Measurements from ENCODE around the gene TMEM212.
"Not testable (repeated sequence)": the region's sequence is repeated elsewhere in the genome, so short reads cannot be mapped to it uniquely, and the experiment has no call there.

The TMEM212 gene

GRCh38 chr3:171813278-171813896, 29.8 kb upstream of the TMEM212 start:
- DNase-seq (ENCODE audit: low read depth in 2 of 2) = no peak

GRCh38 chr3:171813897-171814460, 29.2 kb upstream of the TMEM212 start:
- DNase-seq (ENCODE audit: low read depth in 2 of 2) = peak; percentile 13 to 29

DNA sequence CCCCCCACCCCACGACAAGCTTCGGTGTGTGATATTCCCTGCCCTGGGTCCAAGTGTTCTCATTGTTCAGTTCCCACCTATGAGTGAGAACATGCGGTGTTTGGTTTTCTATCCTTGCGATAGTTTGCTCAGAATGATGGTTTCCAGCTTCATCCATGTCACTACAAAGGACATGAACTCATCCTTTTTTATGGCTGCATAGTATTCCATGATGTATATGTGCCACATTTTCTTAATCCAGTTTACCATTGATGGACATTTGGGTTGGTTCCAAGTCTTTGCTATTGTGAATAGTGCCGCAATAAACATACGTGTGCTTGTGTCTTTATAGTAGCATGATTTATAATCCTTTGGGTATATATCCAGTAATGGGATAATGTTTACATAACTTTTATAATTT, 28.5 kb upstream of the TMEM212 start:
- not testable (repeated sequence) for DNase-seq (ENCODE audit: low read depth in 2 of 2)

GRCh38 chr3:171815973-171816595, 27.1 kb upstream of the TMEM212 start:
- no peak for DNase-seq (ENCODE audit: low read depth in 2 of 2)

DNA sequence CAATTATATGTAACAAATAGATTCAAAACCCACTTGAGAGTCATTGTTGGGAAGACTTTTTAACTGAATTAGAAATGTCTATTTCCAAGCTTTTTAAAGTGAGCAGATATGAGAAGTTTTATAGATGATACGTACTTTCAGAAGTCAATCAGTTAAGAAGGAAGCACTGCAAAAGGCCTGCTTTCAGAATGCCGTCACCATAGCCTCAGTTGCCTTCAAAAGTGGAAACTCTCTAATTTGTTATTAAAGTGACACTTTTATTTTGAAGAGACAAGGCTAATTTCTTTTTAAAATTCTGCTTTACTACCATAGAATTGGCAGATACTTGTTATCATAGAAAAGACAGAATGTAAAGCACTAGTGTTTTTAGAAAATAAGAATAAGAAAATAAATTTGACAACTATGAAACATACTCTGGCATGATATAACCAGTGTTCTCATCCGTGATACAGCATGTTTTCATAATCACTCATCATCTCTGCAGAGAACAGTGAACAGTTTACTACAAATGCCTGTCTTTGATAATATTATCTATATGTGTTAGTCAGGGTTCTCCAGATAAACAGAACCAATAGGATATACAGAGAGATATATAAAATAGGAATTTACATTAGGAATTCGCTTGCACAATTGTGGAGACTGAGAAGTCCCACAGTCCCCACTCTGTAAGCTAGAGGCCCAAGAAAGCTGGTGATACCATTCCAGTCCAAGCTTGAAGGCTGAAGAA, 25.9 kb upstream of the TMEM212 start:
- DNase-seq (ENCODE audit: low read depth in 2 of 2) = no peak

DNA sequence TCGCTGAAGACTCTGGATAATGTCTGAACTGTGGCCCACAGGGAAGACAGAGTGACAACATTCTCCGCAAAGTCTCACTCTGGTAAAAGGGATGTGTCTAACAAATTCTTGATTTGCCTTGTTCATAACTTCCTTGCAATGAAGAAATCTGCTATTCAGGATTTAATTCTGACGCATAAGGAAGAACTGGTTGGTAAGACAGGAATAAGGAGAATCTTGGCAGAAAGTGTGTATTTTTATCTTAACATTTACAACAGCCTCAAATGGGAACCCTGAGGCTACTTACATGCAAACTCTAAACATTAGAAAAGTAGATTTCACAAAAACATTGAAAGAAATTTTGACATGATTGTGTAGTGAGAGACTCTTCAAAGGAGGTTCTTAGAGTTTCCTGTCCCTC, 22.1 kb upstream of the TMEM212 start:
- no peak for DNase-seq (ENCODE audit: low read depth in 2 of 2)

- no peak for DNase-seq (ENCODE audit: low read depth in 2 of 2)
Observed at GRCh38 chr3:171821778-171822358, 21.3 kb upstream of the TMEM212 start.

- no peak for DNase-seq (ENCODE audit: low read depth in 2 of 2)
Observed at GRCh38 chr3:171822431-171823106, 20.6 kb upstream of the TMEM212 start.

- DNase-seq (ENCODE audit: low read depth in 2 of 2) = no peak
Observed at GRCh38 chr3:171824116-171824515, 19.0 kb upstream of the TMEM212 start.

GRCh38 chr3:171824824-171825221, 18.3 kb upstream of the TMEM212 start:
- DNase-seq (ENCODE audit: low read depth in 2 of 2) = no peak

GRCh38 chr3:171825222-171825828, 17.8 kb upstream of the TMEM212 start:
- DNase-seq (ENCODE audit: low read depth in 2 of 2) = no peak

DNA sequence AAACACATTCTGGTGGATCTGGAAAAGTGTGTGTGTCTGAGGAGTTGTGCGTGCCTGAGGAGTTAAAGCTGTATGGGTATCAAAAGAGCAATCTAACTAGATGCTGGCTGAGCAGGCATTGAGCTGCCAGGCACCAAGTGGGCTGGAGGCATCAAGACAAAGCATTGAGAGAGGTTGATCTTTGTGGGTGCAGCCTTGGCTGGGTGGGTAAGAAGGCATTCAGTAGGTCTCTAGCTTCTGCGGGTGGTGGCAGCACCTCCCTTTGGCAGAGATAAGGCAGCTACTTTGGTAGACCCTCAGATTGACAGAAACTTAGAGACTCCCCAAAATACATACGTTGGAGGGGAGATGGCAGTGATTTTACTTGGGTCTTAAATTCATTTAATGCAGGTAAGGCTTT, 15.8 kb upstream of the TMEM212 start:
- no peak for DNase-seq (ENCODE audit: low read depth in 2 of 2)

DNA sequence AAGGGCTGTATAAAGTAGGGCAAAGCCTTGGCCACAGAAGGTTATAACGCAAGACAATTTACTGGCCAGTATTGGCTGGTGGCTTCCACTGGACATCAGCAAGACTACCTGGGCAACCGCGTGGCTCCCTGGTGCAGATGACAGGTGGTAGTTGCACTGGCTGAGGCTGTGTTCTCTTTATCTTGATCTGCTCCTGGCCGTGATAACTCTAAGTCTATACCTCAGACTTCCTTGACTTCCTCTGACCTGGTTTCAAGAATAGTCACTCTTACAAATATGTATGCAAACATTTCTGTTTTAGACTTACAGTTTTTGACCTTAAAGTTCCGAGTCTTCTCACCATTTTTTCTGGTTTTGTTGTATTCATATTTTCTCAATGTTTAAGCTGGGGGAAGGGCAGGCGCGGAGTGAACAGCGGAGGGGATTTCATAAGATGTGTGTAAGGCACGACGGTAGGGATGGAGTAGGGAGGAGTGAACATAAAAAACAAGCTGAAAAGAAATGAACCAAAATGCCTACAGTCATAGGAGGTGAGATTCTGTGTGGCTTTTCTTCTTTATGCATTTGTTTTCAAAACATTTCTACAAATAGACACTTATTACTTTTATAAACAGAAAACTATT, 15.2 kb upstream of the TMEM212 start:
- no peak for DNase-seq (ENCODE audit: low read depth in 2 of 2)

GRCh38 chr3:171828902-171829770, 14.0 kb upstream of the TMEM212 start:
- no peak for DNase-seq (ENCODE audit: low read depth in 2 of 2)

DNA sequence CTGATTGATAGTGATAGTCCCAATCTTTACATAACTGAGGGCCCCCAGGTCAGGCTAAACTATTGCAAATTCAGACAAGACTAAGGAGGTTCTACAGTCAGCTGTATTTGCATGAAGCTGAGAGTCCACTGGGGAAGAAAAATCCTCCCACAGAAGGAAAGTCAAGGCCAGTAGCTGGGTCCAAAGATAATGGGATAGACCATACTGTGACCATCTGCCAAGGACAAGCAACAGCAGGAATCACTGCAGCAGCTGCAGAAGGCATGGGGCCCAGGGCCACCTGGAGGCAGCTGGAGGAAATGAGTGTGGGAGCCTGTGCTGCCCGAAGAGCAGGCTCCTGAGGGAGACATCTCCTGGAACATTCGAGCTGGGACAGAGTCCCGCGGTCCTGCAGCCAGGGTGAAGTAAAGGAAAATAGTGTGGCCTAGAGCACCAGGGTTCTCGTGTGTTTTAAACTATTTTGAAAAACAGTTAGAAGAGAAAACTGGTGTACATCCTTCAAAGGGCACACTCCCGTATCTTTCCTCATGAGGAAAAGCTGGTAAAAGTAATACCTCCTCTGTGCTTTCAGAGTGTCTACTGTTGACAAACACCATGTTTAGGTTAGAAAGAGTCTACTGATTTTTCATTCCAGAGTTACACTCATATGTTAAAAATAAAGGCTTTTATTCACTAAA, 13.2 kb upstream of the TMEM212 start:
- DNase-seq (ENCODE audit: low read depth in 2 of 2) = no peak

DNA sequence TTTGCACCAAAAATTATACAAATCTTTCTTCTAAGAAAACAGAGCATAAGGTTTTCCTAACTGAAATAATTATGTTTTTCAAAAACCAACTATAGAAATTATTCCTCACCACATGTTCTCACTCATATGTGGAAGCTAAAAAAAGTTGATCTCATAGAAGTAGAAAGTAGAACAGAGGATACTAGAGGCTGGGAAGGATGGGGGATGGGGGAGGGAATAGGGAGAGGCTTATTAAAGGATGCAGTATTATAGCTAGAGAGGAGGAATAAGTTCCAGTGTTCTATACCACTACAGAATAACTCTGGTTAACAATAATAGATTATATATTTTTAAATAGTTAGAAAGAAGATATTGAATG, 12.7 kb upstream of the TMEM212 start:
- no peak for DNase-seq (ENCODE audit: low read depth in 2 of 2)

DNA sequence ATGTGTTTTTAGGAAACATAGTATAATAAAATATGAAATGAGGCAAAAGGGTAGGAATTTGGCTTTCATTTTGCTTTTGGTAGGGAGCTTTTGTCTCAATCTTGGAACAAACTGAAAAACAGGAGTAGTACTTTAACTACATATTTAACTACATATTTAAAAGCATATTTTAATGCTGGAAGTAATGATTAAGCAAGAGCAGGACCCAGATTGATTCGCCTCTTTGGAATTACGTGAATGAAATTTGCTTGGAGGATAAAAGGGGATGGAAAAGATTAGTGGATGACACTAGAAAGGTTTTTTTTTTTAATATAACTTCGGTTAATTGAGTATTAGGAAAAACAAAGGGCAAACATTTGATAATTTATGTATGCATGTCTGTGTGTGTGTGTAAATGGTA, 11.2 kb upstream of the TMEM212 start:
- DNase-seq (ENCODE audit: low read depth in 2 of 2) = no peak

- no peak for DNase-seq (ENCODE audit: low read depth in 2 of 2)
Observed at GRCh38 chr3:171832989-171833388, 10.2 kb upstream of the TMEM212 start.

DNA sequence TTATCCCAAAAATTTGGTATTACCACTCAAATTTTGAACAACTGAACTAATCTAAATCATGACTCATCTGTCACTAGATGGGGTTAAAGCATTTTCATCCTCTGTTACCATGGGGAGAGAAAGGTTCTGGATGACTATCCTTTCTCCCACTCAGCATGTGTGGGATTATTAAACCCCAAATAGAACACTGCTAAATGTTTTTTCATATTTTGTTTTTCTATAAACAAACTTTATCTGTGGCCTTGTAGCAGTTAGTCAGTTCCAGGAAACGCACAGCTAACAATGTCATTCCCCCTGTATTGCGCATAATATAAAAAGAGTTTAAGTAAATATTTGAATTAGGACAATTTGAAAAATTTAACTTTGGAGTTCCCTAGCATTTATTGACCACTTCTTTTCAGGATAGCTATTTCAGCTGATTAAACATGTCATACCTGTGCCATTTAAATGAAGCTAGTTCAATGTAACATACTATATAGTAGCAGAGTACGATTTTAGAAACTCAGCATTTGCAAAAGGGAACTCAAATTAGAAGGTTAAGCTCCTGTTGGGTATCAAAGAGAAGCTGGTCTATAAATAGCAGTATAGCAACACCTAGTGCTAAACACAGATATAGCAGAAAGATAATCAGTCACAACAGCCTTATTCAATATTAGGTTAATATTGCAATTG, 9.2 kb upstream of the TMEM212 start:
- no peak for DNase-seq (ENCODE audit: low read depth in 2 of 2)
